ENCODE measurements around the gene PTGR3. TPM values are rescaled to one million over a fixed set of nuclear protein-coding genes. Genes with fewer than 3 reads are reported as not detected.
A peak's percentile ranks its signal among the peaks of the same experiment; 100 is the strongest.

The PTGR3 gene
- total RNA-seq, 4 donors from 2014 or later = 9.6 to 27.5 (median 20.1) TPM

DNA sequence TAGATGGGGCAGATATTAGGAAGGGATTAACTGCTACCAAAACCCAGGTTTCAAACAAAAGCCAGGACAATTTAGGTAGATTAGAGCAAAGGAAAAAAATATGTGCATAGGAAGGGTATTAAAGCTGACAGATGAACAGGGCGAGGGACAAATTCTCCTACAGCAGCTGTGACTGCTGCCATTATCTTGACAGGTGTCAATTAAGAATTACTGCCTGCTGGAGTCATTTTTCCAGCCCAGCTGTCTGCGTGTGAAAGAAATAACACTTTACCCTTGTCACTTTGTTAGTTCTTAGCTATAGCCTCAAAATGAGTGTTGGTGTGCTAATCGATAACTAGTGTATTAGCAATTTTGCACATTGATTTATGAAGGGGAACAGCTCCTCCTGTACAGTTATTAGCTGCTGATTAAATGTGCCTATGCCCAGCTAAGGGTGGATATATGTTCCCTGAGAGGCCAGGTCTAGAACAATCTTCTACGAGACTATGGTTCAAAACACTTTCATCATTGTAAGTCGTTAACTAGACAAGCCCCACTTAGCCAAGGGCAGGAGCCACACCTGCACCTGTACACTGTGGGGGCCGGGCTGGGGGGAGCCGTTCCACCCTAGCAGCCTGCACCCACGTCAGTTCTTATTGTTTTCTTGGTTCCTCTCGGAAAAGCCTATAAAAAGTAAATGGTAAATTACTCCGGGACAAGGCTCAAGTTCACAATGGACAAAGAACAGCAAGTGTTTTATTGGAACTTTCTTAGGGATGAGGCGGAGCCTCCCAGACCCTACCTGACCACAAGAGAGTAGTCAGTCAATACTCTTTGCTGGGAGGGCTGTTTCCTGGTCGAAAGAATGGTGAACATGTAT lies 9.4 kb upstream of the PTGR3 start:
- peak overlapping the region in 3 of 4 donors; percentile 10 to 29 (median 19) for H3K27ac ChIP-seq (replicated peaks in 1 of 4)
- H3K4me1 ChIP-seq = peaks cover 64 to 95% (median 89%) of the 10 kb centered on the region in 4 donors
- intact Hi-C loops (cut with DNase I) = no loop called here

DNA sequence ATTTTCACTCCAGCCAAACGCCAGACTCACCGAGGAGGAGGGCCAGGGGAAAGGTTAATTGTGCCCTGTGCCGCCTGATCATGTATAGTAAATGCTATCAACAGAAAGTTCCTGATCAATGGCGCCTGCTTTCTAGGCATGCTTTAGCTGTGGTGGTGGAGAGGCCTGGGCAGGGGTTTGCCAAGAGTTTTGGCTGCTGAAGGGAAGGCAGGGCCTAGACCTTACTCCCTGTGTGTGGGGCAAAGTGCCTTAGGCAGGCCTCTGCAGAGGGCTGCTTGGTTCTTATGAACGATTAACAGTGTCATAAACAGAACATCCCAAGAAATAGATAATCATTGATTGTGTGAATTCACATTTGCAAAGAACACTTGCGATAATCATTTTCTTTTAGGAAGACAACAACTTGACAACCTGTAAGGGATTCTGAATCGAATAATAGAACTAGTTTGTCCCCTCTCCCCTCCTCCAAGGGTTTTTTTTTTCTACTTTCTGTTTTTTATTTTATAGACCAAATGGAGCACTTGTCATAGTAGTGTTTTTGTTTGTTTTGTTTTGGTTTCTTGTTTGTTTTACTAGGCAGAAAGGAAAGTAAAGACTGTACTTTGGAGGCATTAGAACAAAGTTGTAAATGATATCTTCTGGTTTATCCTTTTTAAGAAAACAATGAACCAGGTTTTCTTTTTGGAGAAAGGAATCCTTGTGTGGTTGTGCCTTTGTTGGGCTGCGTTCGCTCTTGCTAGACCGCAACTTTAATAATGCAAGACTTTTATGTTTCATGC lies 8.2 kb upstream of the PTGR3 start:
- peak overlapping the region; percentile 14 to 94 (median 45) for H3K27ac ChIP-seq (replicated peaks in 1 of 4)
- intact Hi-C loops (cut with DNase I) = no loop called here
- TF ChIP-seq, protein P1, sequence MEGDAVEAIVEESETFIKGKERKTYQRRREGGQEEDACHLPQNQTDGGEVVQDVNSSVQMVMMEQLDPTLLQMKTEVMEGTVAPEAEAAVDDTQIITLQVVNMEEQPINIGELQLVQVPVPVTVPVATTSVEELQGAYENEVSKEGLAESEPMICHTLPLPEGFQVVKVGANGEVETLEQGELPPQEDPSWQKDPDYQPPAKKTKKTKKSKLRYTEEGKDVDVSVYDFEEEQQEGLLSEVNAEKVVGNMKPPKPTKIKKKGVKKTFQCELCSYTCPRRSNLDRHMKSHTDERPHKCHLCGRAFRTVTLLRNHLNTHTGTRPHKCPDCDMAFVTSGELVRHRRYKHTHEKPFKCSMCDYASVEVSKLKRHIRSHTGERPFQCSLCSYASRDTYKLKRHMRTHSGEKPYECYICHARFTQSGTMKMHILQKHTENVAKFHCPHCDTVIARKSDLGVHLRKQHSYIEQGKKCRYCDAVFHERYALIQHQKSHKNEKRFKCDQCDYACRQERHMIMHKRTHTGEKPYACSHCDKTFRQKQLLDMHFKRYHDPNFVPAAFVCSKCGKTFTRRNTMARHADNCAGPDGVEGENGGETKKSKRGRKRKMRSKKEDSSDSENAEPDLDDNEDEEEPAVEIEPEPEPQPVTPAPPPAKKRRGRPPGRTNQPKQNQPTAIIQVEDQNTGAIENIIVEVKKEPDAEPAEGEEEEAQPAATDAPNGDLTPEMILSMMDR (IDR thresholded peaks at IDR 0.05) = no peak
- TF ChIP-seq EP300 (IDR thresholded peaks at IDR 0.05) = no peak
- no peak for TF ChIP-seq POLR2A (IDR thresholded peaks at IDR 0.05; ENCODE audit: low read depth)
- no peak for TF ChIP-seq POLR2AphosphoS5 (IDR thresholded peaks at IDR 0.05)
- no peak overlapping the region for H3K4me3 ChIP-seq
- no peaks in the 10 kb centered on the region for H3K36me3 ChIP-seq
- peaks cover 63 to 95% (median 89%) of the 10 kb centered on the region in 4 donors for H3K4me1 ChIP-seq
- H3K27me3 ChIP-seq = no peaks in the 10 kb centered on the region
- WGBS = 95% methylated on average over 10 of the region's 10 CpGs
- no peaks in the 10 kb centered on the region for H3K9me3 ChIP-seq
- DNase-seq (ENCODE audit: extremely low spot score) = peak; percentile 81

More for the DNA sequence above, 9.4 kb upstream of the PTGR3 start:
- 80% methylated on average over 12 of the region's 12 CpGs for WGBS
- Histone ChIP-seq H3K27me3 (no peaks in the 10 kb centered on the region), H3K4me3 (no peak overlapping the region), H3K36me3 (no peaks in the 10 kb centered on the region), H3K9me3 (no peaks in the 10 kb centered on the region)
- DNase-seq (ENCODE audit: extremely low spot score) = peak; percentile 83
- no peak for TF ChIP-seq POLR2AphosphoS5 (IDR thresholded peaks at IDR 0.05)
- TF ChIP-seq, protein P1 (IDR thresholded peaks at IDR 0.05) = no peak
- no peak for TF ChIP-seq EP300 (IDR thresholded peaks at IDR 0.05)
- no peak for TF ChIP-seq POLR2A (IDR thresholded peaks at IDR 0.05; ENCODE audit: low read depth)

DNA sequence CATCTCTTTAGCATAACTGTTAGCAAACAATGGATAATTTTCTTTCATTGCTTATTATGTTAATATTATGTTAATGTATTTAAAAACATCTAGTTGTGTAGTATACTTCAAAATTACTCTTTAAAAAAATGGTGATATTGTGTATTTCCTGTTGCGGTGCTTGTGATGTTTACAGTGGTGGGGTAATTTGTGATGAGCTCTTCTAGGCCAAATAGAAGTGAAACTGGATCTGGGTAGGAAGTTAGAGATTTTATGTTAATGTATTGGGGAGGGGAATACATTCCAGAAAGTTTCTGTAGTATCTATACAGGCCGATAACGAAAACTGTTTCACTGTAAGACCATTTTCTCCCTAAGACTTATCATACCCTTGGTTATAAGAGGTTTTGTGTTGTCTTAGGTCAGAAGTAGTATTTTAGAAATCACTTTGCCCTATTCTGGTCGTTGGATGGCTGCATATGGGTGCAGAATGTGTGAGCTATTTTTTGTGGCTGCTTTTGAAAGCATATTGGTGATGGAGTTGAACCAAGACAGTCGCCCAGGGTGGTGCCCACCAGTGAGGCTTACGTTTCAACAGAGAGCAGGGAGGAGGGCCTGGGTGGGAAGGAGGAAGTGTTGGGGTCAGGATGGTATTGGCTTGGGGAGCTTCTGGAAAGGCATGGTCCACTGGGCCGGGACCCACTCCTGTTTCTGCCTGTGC lies 7.4 kb upstream of the PTGR3 start:
- peak overlapping the region; percentile 14 to 94 (median 45) for H3K27ac ChIP-seq (replicated peaks in 1 of 4)
- H3K27me3 ChIP-seq = no peaks in the 10 kb centered on the region
- no peaks in the 10 kb centered on the region for H3K9me3 ChIP-seq
- TF ChIP-seq POLR2AphosphoS5 (IDR thresholded peaks at IDR 0.05) = no peak
- no peak for TF ChIP-seq EP300 (IDR thresholded peaks at IDR 0.05)
- no peak for TF ChIP-seq POLR2A (IDR thresholded peaks at IDR 0.05; ENCODE audit: low read depth)
- TF ChIP-seq, protein P1 (IDR thresholded peaks at IDR 0.05) = no peak
- H3K4me1 ChIP-seq = peaks cover 60 to 88% (median 82%) of the 10 kb centered on the region in 4 donors
- peak; percentile 75 for DNase-seq (ENCODE audit: extremely low spot score)
- H3K4me3 ChIP-seq = no peak overlapping the region
- H3K36me3 ChIP-seq = no peaks in the 10 kb centered on the region
- intact Hi-C loops (cut with DNase I) = no loop called here
- WGBS = 84% methylated on average over 7 of the region's 7 CpGs

DNA sequence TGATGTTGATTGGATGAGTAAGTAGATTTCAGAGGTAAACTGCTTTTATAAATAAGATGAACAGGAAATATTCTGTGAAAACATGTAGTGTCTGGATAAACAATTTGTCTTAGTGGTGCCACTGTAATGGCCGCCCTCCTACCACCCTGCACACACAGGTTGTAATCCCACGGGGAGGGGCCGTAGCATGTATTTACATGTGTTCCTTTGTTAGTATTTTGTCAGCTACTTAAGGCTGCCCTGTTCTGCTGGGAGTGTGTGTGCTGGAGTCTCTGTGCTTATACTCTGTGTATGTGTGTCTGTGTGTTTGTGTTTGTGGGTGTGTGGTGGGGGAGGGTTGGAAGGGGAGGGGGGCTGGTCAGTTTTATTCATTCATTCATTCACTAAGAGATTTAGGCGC lies 6.7 kb upstream of the PTGR3 start:
- DNase-seq (ENCODE audit: extremely low spot score) = peak; percentile 82
- Histone ChIP-seq H3K4me1 (peaks cover 53 to 81% (median 75%) of the 10 kb centered on the region in 4 donors), H3K27ac (replicated peaks in 1 of 4) (peak overlapping the region in 2 of 4 donors; percentile 89 to 94), H3K36me3 (no peaks in the 10 kb centered on the region), H3K9me3 (no peaks in the 10 kb centered on the region), H3K27me3 (no peaks in the 10 kb centered on the region), H3K4me3 (no peak overlapping the region)
- WGBS = 100% methylated on average over 4 of the region's 4 CpGs
- intact Hi-C loops (cut with DNase I) = no loop called here
- TF ChIP-seq, protein P1 (IDR thresholded peaks at IDR 0.05) = no peak
- no peak for TF ChIP-seq POLR2AphosphoS5 (IDR thresholded peaks at IDR 0.05)
- TF ChIP-seq EP300 (IDR thresholded peaks at IDR 0.05) = no peak
- no peak for TF ChIP-seq POLR2A (IDR thresholded peaks at IDR 0.05; ENCODE audit: low read depth)

All from esophagus muscularis mucosa (tissue), 4 donors.